HG03469 (cell line): ENCODE measurements around the gene TSPAN16.
"Not testable (repeated sequence)": the region's sequence is repeated elsewhere in the genome, so short reads cannot be mapped to it uniquely, and the experiment has no call there.

Source experiments
- ATAC-seq: cut with Tn5 transposase; IDR thresholded peaks from one replicate; pipeline ENCODE4 v1.9.1; 2021; ENCODE audit warnings: mild to moderate bottlenecking, moderate library complexity, moderate number of reproducible peaks; ENCODE audit not compliant: unreplicated experiment

The TSPAN16 gene

DNA sequence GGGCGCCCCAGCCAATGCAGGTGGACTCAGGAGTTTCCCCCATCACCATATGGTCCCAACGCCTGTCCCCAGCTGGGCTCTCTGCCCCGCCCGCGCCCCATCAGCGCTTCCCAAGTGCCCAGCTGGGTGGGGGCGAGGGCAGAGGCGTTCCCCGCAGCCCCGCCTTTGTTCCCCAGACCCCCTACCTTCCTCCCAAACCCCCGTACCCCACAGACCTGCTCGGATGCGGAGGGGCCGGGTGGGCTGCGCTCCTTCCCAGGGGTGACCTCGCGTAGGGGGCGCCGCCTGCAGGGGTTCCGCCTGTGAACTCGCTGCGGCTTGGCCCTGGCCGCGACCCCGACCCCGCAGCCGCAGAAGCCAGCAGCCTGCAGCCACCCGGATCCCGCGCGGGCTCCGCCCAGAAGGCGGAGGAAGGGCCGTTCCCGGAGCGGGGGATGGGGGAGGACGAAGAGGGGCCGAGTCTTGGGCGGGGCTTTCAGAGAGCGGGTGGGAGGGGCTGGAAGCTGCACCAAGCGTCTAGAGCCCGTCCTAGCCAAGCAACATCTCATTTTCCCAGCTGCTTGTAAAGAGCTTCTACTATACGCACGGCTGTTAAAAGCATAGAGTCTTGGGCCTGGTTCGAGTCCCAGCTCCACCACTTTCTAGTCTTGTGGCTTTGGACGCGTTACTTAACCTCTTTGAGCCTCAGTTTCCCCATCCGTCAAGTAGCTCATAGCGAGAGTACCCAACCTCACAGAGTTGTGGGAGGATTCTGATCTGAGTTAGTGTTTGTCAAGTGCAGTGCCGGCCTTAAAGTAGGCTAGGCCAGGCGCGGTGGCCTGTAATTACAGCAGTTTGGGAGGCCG, 43.5 kb downstream of the TSPAN16 start, which contains the start of gene RAB3D:
TSS of gene RAB3D (minus strand) at position 404 of the 845 bp plus-strand sequence. CDS start 2,258 bp downstream, outside the sequence.
- no peak for ATAC-seq

DNA sequence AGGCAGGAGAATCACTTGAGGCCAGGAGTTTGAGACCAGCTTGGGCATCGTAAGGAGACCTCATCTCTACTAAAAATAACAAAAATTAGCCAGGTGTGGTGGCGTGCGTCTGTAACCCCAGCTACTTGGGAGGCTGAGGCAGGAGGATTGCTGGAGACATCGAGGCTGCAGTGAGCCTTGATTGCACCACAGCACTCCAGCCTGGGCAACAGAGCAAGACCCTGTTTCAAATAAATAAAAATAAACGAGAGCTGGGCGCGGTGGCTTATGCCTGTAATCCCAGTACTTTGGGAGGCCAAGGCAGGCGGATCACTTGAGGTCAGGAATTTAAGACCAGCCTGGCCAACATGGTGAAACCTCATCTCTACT, 44.1 kb downstream of the TSPAN16 start:
- ATAC-seq = not testable (repeated sequence)

DNA sequence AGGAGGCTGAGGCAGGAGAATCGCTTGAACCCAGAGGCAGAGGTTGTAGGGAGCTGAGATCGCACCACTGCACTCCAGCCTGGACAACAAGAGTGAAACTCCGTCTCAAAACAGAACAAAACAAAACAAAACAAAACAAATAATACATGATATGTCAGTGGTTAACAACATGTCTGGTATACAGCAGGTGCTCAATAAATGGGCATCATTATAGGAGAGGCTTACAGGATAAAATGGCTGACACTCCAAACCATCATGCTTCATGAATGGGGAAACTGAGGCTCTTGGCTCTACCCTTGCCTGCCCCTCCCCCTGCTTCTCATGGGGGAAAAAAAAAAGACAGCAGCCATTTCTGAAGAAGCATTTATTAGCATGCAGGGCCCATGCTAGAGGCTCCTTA, 46.5 kb downstream of the TSPAN16 start:
- ATAC-seq = no peak

DNA sequence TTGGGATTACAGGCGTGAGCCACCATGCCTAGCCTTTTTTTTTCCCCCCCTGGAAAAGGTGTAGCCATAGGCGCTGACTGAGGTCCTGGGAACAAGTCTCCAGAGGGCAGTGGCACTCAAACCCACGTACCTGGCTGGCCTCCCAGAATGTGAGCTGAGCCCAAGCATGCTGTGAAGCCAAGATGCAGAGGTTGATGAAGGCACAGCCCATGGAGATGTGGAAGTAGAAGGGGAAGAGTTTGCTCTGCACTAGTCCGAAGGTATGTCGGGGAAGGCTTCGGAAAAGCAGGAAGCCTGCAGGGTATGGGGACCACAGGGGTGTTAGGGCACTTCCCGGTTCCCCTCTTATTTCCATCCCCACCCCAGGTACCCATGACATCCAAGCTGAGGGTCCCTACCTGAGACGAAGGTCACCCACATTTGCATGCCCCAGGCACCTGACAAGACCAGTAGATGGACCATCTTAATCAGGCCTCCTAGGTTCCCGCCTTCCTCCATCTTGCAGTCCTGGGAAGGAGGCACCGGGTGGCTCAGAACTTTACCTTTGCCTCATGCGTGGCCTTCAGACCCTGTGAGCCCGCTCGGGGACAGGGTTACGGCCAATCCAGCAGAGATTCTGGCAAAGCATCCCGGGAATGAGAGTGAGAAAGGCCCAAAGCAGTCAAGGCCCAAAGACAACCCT, 49.3 kb downstream of the TSPAN16 start:
- no peak for ATAC-seq

DNA sequence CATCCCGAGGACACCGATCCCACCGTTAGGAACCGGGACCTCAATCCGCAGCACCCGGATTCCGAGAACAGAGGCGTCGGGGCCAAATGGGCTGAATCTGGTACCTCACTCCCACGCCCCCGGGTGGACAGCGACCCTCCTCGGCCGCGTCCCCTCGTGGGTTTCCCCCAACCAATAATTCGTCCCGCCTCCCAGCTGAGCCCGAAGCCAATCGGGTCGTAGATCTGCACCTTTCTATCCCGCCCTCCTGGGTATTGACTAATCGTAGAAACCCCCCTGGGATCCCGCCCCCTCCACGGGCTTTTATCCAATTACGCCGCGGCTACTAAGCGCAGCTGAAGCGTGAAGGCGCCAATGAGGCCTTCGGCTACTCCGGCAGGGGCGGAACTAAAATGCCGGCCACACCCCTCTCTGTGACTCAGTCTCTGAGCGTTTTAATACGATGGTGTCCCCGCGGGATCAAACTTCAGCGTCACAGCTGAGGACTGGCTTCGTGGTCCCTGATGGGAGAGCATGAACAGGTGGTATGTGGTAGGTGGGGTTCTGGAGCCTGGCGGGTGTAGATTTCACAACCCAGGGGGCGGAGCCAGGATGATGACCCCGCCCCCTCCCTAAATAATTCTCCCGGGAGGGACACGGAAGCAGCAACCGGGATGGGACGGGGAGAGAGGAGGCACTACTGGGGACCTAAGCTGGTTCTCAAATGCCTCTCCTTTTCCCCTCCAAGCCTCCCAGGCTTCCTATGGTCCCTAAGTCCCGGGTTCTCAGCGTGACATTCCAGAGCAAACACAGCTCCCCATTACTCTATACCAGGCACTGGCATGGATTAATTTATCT, 50.4 kb downstream of the TSPAN16 start, which contains the start of the genes CCDC159 and TMEM205:
TSS of gene CCDC159 (plus strand) at position 416 of the 837 bp plus-strand sequence. CDS start at position 504, 88 bp downstream.
TSS of gene TMEM205 (minus strand) at position 165 of the 837 bp plus-strand sequence. CDS start 649 bp downstream, outside the sequence.
- ATAC-seq = peak; percentile 80

DNA sequence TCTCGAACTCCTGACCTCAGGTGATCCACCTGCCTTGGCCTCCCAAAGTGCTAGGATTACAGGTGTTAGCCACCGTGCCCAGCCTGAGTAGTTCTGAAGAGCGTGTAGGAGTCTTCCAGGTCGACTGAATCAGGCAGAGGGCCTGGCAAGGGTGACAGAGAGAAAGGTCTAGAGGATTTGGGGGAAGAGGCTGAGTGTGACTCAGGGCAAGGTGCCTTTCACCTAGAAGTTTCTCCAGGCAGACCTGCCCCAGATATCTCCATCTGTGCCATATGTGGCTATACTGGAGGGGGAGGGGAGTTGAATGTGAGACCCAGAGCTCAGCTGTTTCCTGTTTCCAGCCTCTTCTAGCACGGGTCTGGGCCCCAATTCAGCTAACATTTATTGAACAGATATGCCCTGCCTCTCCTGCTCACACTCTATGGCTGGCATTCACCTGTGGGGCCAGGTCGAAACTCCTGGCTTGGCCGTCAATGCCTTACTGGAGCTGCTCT, 51.6 kb downstream of the TSPAN16 start:
- no peak for ATAC-seq

DNA sequence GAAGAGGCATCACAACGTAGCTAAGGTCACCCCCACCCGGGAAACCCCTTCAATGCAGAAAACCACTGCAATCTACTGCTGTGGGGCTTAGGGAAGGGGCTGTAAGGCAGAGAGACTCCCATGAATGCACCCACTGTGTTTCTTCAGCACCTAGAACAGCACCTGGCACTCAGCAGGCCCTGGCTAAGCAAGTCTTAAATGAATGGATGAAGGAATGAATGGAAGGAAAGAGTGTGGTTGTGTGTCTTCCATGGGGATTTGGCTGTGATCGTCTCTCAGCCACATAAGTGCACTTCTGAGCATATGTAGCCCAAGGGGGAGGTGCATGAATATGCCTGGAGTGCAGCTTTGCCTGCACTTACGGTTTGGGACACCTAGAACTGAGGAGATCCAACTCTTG, 53.2 kb downstream of the TSPAN16 start:
- no peak for ATAC-seq

DNA sequence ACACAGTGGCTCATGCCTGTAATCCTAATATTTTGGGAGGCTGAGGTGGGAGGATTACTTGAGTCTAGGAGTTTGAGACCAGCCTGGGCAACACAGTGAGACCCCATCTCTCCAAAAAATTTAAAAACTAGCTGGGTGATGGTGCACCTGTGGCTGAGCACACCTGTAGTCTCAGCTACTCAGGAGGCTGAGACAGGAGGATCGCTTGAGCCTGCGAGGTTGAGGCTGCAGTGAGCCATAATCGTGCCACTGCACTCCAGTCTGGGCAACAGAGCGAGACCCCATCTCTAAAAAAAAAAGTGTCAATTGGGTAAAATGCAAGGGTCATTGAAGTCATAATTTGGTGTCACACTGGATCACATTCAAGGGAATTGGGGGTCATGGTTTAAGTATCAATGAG, 58.1 kb downstream of the TSPAN16 start:
- not testable (repeated sequence) for ATAC-seq

DNA sequence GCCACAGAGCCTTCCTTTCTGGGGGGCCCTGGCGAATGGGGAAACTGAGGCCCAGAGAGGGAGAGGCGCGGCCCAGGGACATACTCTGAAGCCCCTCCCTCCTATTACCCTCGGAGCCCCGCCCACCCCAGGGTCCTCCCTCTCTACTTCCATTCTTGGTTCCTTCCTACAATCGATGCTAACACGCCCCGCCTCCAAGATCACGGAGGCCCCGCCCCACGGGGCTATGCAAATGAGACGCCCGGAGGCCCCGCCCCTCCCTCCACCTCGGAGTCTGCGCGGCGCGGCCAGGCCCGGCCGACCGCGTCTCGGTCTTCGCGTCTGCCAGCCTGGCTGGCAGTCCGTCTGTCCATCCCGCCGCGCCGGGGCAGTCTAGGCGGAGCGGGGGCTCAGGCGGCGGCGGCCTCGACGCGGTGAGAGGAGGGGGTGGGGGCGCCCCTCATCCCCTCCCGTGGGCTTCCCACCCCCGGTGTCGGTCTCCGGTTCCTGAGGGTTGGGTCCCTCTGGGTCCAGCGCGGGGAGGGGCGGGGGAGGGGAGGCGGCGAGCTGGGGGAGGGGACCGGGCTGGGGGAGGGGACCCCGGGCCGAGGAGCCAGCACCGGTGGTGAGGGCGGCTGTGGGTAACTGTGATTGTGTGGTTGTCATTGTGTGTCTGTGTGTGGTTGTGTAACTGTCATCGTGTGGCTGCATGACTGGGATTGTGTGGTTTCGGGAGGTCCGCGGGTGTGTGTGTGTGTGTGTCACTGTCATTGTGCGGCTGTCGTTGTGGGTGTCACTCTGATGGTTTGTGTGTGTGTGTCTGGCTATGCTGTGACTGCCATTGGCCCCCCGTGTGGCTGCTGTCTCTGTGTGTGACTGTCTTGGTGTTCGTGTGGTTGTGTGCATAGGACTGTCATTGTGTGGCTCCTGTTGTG, 59.5 kb downstream of the TSPAN16 start, which contains the start of gene PLPPR2:
TSS of gene PLPPR2 (plus strand) at position 273 of the 914 bp plus-strand sequence. CDS start 2,242 bp downstream, outside the sequence.
- no peak for ATAC-seq

DNA sequence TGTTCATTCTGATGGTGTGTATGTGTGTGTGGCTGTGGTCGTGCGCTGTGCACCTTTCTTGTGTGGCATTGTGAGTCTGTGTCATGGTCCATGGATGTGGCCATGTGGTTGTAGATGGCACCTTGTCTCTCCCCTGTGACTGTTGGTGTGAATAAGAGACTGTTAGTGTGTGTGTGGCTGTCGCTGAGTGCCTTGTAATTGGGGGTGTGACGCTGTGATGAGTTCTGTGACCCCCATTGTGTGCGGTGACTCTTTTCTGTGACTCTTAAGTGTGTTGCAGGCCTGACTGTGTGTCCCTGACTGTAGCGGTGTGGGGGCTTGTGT, 60.1 kb downstream of the TSPAN16 start:
- ATAC-seq = no peak

DNA sequence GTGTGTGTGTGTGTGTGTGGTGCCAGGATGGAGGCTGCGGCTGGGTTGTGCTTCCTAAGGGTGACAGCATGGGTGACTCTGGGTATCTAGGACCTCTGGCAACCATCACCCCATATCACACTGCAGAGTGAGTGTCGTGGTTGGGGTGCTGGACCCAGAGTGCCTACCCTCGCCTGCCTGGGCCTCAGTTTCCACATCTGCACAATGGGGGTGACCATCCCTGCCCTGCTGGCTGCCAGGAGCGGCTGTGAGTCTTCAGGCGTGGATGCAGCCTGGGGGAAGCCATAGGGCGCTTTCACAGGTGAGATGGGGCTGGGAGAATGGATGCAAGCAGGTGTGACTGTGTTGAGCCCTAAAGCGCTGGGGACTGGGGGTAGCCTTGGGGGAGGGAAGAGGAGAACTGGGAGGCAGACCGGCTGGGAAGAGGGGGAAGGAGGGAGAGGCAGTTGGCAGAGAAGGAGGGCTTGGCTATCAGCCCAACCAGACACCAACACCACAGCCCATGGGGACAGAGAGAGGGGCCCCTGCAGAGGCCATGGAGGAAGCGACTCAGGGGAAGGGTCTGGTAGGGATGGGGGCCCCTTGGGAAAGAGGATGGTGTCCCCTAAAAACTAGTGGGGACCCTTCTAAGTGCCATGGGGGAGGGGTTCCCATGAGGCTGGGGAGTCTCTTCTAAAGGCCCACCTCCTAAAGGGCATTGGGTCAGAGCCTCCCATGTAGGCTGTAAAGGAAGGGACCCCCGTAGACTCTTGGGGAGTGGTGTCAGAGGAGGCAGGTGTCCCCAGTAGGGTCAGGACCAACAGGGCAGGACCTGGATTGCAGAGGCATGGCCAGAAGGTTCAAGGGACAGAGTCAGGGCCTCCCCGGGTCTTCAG, 61.0 kb downstream of the TSPAN16 start:
- ATAC-seq = no peak

DNA sequence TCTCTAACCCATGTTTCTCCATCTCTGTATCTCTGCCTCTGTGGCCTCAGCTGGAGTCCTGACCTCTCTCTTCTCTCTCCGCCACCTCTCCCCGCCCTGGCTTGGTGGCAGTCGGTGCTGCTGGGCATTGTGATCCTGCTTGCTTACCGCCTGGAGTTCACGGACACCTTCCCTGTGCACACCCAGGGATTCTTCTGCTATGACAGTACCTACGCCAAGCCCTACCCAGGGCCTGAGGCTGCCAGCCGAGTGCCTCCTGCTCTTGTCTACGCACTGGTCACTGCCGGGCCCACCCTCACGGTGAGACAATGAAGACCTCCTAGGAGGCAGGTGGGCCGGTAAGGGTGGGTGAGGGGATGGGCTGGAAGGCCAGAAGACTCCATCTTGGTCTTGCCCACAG, 63.5 kb downstream of the TSPAN16 start:
- ATAC-seq = no peak

DNA sequence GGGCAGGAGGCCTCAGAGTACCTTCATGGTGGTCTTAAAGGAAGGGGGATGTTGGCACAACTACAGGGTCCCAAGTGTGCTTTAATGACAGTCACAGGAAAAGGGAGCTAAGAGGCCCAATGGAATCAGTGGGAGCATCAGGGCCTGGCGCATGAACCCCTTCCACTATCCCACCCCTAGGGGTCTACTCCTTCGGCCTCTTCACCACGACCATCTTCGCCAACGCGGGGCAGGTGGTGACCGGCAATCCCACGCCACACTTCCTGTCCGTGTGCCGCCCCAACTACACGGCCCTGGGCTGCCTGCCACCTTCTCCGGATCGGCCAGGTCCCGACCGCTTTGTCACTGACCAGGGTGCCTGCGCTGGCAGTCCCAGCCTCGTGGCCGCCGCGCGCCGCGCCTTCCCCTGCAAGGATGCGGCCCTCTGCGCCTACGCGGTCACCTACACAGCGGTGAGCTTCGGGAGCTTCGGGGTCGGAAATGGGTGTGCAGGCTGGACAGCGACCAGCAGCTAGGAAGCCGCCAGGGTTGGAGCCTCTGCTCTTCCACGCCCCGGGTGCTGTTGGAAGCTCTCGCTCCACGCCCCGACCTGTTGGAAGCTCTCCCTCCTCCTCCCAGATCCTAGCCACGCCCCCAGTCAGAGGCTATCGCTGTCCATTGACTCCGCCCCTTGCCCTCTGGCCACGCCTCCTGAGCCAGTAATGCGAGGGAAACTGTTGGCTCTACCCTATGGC, 65.2 kb downstream of the TSPAN16 start:
- ATAC-seq = no peak

DNA sequence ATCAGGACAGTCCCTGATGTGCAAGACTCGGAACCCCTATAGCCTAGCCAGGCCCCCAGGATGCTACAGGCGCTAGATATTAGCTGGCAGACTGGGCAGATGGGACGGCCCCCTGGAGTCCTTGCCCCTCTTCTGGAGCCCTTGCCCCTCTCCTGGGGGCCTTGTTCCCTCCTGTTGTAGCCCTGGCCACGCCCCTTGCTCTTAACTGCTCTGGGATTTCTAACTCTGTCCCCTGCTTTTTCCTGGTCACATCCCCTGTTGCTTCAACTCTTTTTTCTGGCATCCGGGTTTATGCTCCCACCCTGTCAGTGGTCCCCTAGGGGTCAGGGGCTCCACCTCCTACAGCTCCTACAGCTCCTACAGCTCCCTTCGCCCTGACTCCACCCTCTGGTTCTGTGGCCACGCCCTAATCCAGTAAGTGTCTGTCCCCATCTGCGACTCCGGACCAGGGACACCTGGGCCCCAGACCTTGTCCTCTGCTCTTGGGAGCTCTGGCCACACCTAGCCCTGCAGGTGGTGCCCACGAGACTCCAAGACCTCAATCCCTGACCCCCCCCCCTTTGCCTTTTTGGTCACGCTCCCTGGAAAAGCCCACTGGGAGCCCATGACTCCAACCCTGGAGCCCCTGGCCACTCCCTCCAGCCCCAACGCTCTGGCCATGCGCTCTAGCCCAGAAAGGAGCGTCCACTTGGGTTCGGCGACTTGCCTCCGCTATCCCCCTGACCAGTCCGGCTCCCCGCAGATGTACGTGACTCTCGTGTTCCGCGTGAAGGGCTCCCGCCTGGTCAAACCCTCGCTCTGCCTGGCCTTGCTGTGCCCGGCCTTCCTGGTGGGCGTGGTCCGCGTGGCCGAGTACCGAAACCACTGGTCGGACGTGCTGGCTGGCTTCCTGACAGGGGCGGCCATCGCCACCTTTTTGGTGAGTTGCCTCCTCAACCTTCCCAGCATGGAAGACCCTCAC, 66.1 kb downstream of the TSPAN16 start:
- ATAC-seq = no peak

DNA sequence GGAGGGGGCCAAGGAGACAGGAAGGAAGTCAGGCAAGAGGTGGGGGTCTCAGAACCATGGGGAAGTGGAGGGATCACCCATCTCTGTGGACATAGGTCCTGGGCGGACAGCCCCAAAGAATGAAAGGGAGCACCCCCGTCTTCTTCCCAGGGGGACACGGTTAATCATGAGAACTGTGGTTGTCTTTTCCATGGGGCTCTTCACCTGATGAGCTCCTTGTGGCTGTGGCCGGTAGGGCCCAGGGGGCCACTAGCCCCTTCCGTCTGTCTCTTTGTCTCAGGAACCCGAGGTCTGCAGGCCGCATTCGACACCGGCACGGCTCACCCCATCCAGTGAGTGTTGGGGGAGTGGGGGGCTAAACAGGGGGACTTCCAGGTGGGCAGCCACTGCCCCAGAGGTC, 67.9 kb downstream of the TSPAN16 start:
- no peak for ATAC-seq

DNA sequence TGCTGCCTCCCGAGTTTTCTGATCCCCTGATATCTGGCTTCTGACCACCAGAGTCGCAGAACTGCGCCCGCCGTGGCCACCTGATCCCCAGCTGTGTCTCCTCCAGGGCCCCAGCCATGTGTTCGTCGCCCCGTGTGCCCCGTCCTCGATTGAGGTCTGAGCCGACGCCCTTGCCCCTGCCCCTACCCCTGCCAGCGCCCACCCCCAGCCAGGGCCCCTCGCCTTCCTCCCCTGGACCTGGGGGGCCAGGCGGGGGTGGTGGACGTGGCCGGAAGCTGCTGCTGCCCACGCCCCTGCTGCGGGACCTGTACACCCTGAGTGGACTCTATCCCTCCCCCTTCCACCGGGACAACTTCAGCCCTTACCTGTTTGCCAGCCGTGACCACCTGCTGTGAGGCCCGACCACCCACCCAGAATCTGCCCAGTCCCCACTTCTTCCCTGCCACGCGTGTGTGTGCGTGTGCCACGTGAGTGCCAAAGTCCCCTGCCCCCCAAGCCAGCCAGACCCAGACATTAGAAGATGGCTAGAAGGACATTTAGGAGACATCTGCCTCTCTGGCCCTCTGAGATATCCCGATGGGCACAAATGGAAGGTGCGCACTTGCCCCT, 68.4 kb downstream of the TSPAN16 start:
- no peak for ATAC-seq

DNA sequence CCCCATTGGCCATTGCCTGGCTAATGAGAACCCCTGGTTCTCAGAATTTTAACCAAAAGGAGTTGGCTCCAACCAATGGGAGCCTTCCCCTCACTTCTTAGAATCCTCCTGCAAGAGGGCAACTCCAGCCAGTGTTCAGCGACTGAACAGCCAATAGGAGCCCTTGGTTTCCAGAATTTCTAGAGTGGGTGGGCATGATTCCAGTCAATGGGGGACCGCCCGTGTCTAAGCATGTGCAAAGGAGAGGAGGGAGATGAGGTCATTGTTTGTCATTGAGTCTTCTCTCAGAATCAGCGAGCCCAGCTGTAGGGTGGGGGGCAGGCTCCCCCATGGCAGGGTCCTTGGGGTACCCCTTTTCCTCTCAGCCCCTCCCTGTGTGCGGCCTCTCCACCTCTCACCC, 69.0 kb downstream of the TSPAN16 start:
- ATAC-seq = no peak
